Measurements from ENCODE around the gene NR4A3. TPM values are rescaled to one million over a fixed set of nuclear protein-coding genes. Genes with fewer than 3 reads are reported as not detected.
"Not testable (repeated sequence)": the region's sequence is repeated elsewhere in the genome, so short reads cannot be mapped to it uniquely, and the experiment has no call there.

Gene NR4A3
- total RNA-seq, 4 donors from 2014 or later, result 1.8 to 34.0 (median 3.8) TPM

DNA sequence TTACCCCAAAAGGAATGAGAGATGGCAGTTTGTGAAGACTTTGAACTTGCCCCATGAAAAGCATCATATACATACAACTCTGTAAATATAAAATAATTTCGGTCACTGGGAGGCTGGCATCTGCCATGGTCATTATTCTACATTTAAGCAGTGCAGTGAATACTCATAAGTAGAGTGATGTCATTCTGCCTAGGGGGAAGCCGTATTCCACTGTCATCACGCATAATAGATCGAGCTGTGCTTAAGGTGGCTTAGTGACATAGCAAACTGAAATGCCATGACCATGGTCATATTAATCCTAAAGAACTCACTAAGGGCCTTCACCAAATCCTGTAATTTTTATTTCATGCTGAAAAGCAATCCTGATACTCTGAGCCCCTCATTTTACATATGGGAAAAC is 42.4 kb upstream of the NR4A3 start:
- in situ Hi-C loops (cut with MboI; ENCODE audit: low sequenced_read_pairs in 4 of 4), result no loop called here
- Histone ChIP-seq H3K4me1 (no peaks in the 10 kb centered on the region), H3K36me3 (no peaks in the 10 kb centered on the region), H3K27ac (no peak overlapping the region), H3K4me3 (no peak overlapping the region), H3K9me3 (no peaks in the 10 kb centered on the region), H3K27me3 (no peaks in the 10 kb centered on the region)
- DNase-seq (no peak), ATAC-seq (no peak)
- intact Hi-C loops (cut with DNase I; ENCODE audit: low total_unique reads), result no loop called here
- no peak for TF ChIP-seq POLR2A (IDR thresholded peaks at IDR 0.05)
- TF ChIP-seq, protein P1, sequence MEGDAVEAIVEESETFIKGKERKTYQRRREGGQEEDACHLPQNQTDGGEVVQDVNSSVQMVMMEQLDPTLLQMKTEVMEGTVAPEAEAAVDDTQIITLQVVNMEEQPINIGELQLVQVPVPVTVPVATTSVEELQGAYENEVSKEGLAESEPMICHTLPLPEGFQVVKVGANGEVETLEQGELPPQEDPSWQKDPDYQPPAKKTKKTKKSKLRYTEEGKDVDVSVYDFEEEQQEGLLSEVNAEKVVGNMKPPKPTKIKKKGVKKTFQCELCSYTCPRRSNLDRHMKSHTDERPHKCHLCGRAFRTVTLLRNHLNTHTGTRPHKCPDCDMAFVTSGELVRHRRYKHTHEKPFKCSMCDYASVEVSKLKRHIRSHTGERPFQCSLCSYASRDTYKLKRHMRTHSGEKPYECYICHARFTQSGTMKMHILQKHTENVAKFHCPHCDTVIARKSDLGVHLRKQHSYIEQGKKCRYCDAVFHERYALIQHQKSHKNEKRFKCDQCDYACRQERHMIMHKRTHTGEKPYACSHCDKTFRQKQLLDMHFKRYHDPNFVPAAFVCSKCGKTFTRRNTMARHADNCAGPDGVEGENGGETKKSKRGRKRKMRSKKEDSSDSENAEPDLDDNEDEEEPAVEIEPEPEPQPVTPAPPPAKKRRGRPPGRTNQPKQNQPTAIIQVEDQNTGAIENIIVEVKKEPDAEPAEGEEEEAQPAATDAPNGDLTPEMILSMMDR (IDR thresholded peaks at IDR 0.05 in 4 of 5, conservative IDR thresholded peaks at IDR 0.05 in 1 of 5), result no peak

DNA sequence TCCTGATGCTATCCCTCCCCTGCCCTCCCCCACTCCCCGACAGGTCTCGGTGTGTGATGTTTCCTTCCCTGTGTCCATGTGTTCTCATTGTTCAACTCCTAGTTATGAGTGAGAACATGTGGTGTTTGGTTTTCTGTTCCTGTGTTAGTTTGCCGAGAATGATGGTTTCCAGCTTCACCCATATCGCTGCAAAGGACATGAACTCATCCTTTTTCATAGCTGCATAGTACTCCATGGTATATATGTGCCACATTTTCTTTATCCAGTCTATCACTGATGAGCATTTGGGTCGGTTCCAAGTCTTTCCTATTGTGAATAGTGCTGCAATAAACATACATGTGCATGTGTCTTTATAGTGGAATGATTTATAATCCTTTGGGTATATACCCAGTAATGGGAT is 39.3 kb upstream of the NR4A3 start:
- H3K4me1 ChIP-seq; in situ Hi-C loops (cut with MboI; ENCODE audit: low sequenced_read_pairs in 4 of 4); H3K36me3 ChIP-seq; H3K4me3 ChIP-seq; H3K9me3 ChIP-seq; H3K27ac ChIP-seq; H3K27me3 ChIP-seq; ATAC-seq; DNase-seq; intact Hi-C loops (cut with DNase I; ENCODE audit: low total_unique reads): not testable (repeated sequence)

DNA sequence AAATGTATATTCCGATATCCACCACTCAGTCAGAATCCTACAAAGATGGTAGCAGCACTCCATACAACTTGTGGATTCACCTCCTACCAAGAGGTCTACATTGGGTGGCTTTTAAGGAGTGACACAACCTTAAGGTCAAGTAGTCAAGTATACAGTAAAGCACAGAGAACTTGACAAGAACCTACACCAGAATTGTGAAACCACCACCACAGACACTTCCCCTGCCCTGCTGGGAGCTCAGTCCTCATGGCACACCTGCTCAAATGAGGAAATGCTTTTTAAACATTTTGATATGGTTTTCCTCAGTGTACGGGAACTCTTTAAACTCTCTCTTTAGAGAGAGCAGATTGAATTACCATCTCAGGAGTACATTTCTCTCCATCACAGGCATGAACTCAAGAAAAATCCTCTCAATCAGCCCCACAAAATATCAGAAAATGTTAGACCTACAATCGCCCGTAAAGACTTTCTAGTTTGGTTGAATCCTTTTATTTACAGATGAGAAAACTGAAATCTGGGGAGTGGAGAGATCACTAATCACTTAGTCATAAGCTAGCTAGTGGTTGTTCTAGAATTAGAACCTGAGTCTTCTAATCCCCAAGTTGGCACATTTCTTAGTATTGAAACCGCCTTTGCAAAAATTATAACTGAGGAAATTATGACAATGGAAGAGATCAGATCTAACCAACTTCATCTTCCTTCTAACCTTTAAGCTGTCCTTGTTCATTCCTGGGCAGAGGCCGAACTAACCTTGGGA is 38.5 kb upstream of the NR4A3 start:
- H3K27ac ChIP-seq, result no peak overlapping the region
- no peak for TF ChIP-seq POLR2A (IDR thresholded peaks at IDR 0.05)
- TF ChIP-seq, protein P1 (IDR thresholded peaks at IDR 0.05 in 4 of 5, conservative IDR thresholded peaks at IDR 0.05 in 1 of 5), result no peak
- intact Hi-C loops (cut with DNase I; ENCODE audit: low total_unique reads) (no loop called here), in situ Hi-C loops (cut with MboI; ENCODE audit: low sequenced_read_pairs in 4 of 4) (no loop called here)
- no peaks in the 10 kb centered on the region for H3K27me3 ChIP-seq
- no peaks in the 10 kb centered on the region for H3K9me3 ChIP-seq
- H3K4me1 ChIP-seq, result no peaks in the 10 kb centered on the region
- no peaks in the 10 kb centered on the region for H3K36me3 ChIP-seq
- DNase-seq, result no peak
- ATAC-seq, result no peak
- no peak overlapping the region for H3K4me3 ChIP-seq

DNA sequence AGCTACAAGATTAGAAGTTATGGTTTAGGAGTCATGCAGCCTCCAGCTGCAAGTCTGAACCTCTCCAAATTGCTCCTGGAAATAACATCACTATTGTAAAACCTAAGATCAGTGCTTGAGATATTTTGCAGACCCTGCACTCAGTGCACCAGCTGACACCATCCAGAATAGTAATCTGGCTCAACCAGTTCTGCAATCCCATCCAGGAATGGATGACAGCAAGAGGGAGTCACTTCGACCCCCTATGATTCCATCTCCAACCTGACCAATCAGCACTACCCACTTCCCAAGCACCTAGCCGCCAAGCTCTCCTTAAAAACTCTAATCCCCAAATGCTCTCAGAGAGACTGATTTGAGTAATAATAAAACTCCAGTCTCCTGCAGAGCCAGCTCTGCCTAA is 37.9 kb upstream of the NR4A3 start:
- H3K27me3 ChIP-seq, result no peaks in the 10 kb centered on the region
- in situ Hi-C loops (cut with MboI; ENCODE audit: low sequenced_read_pairs in 4 of 4), result no loop called here
- no peaks in the 10 kb centered on the region for H3K9me3 ChIP-seq
- intact Hi-C loops (cut with DNase I; ENCODE audit: low total_unique reads), result no loop called here
- H3K4me3 ChIP-seq, result no peak overlapping the region
- DNase-seq (no peak), ATAC-seq (no peak)
- H3K4me1 ChIP-seq, result no peaks in the 10 kb centered on the region
- H3K36me3 ChIP-seq, result no peaks in the 10 kb centered on the region
- no peak overlapping the region for H3K27ac ChIP-seq
- no peak for TF ChIP-seq POLR2A (IDR thresholded peaks at IDR 0.05)
- TF ChIP-seq, protein P1 (IDR thresholded peaks at IDR 0.05 in 4 of 5, conservative IDR thresholded peaks at IDR 0.05 in 1 of 5), result no peak

DNA sequence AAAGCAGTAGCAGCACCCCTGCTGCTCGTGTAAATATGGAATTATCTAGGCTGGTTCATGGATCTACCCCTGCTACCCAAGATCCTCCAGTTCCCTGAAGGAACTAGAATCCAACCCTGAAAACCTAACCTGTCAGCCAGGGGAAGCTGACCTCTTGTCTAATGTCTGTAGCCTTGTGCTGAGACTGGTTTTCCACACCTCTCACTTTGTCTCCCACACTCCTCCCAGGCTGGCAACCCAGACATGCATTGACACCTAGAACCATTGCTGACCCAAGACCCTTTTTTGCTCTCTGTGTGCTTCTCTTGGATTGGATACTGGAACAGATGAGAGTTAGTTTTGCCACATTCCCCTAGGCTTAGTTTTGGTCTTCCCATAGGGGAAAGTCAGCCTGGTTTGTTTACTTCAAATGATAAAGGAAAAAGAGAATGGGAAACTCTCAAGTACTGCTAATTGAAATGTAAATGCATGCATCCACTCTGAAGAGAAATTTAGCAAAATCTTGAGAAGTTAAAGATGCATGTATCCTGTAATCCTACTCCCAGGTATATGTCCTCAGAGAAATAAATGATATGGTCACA is 36.6 kb upstream of the NR4A3 start:
- ATAC-seq, result no peak
- no peaks in the 10 kb centered on the region for H3K4me1 ChIP-seq
- H3K36me3 ChIP-seq, result no peaks in the 10 kb centered on the region
- TF ChIP-seq POLR2A (IDR thresholded peaks at IDR 0.05), result no peak
- TF ChIP-seq, protein P1 (IDR thresholded peaks at IDR 0.05 in 4 of 5, conservative IDR thresholded peaks at IDR 0.05 in 1 of 5), result no peak
- H3K27ac ChIP-seq, result no peak overlapping the region
- no peaks in the 10 kb centered on the region for H3K27me3 ChIP-seq
- DNase-seq, result no peak
- intact Hi-C loops (cut with DNase I; ENCODE audit: low total_unique reads) (no loop called here), in situ Hi-C loops (cut with MboI; ENCODE audit: low sequenced_read_pairs in 4 of 4) (no loop called here)
- H3K9me3 ChIP-seq, result no peaks in the 10 kb centered on the region
- H3K4me3 ChIP-seq, result no peak overlapping the region

Data from gastrocnemius medialis (tissue), 4 donors.